GM12874 (cell line): Measurements from ENCODE around the gene COPG1.

Experiments
- CTCF ChIP-seq: IDR thresholded peaks from 2 replicates; pipeline ENCODE4 v1.5.1; 2011; ENCODE audit warnings: low read depth, mild to moderate bottlenecking, control low read depth, low read length, moderate library complexity; ENCODE audit not compliant: insufficient read depth

Gene COPG1

GRCh38 chr3:129324855-129325254, 75.4 kb downstream of the COPG1 start:
- TF ChIP-seq CTCF: no peak

GRCh38 chr3:129325383-129325782, 76.0 kb downstream of the COPG1 start:
- no peak for TF ChIP-seq CTCF

- no peak for TF ChIP-seq CTCF
Measured at GRCh38 chr3:129326138-129326537, 76.7 kb downstream of the COPG1 start.

GRCh38 chr3:129326595-129326994, 77.2 kb downstream of the COPG1 start:
- no peak for TF ChIP-seq CTCF
